Thyroid gland (tissue), 4 donors: ENCODE results near the gene SH2D6.

ENCODE experiments used
- CTCF ChIP-seq, 6 experiments: fragments of 200-600 bp in 3 of 6; fragments of 450-650 bp in 3 of 6; sonication (generic) in 3 of 6; IDR thresholded peaks; one replicate each; pipeline ENCODE4 v1.5.1; 2016 to 2019; ENCODE audit warnings: antibody characterized with exemption in 6 of 6, mild to moderate bottlenecking in 2 of 6, inconsistent platforms in 1 of 6, moderate library complexity in 1 of 6
- POLR2A ChIP-seq, 2 donors: fragments of 450-650 bp; IDR thresholded peaks; one replicate each; pipeline ENCODE4 v1.6.1; 2017; ENCODE audit warnings: antibody characterized with exemption in 2 of 2, mild to moderate bottlenecking in 2 of 2, moderate library complexity in 1 of 2

GRCh38 chr2:85435981-85436835 is 17.7 kb downstream of the SH2D6 start:
- TF ChIP-seq CTCF (IDR thresholded peaks at IDR 0.05) (no peak), POLR2A (IDR thresholded peaks at IDR 0.05) (no peak)
